ENCODE data around the gene PNPLA8. TPM values are rescaled to one million over a fixed set of nuclear protein-coding genes. Genes with fewer than 3 reads are reported as not detected.

Gene PNPLA8
- total and polyA plus RNA-seq, 2 donors, result 28.2 to 32.1 TPM

DNA sequence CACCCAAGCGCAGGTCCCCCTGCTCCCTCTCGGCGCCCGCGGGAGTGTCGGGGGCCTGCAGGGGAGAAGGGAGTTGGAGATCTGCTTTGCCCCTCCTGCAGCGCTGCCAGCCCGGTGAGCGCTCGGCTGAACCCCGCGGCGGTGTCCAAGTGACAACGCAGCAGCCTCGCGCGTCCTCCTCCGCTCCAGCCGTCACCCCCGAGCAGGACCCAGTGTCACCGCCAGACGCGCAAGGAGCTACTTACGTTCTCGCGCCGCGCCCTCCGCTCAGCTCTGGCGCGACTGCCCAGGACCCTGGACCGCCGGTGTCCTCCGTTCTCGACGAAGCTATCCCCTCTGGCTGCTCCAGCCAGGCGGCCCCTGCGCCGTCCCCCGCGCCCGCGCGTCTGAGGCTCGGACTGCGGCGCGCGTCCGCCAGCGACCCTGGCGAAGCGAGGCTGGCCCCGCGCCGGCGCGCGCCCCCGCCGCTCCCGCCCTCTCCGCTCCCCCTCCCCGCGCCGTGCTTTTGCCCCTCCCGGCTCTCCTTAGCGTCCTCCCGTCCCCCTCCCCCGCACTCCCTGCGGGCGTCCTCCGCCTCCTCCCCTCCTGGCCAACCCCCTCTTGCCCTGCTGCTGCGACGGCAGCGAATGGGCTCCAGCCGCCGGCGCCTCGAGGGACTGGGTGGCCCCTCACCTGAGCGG lies 69.8 kb downstream of the PNPLA8 start, which contains the start of gene NRCAM:
NRCAM (minus strand) TSS at position 439 of the 680 bp plus-strand sequence. CDS start 216,372 bp downstream, outside the sequence.
- Histone ChIP-seq H3K27ac (ENCODE audit: low read depth in 1 of 2, low read length in 1 of 2) (no peak within 1 kb of the TSS), H3K9me3 (ENCODE audit: control insufficient read depth in 2 of 2, insufficient read depth in 1 of 2, low read length in 1 of 2) (no peaks in the 10 kb centered on the region), H3K36me3 (ENCODE audit: control insufficient read depth in 2 of 2, insufficient read depth in 2 of 2, low read length in 1 of 2) (no peaks in the 10 kb centered on the region), H3K4me3 (ENCODE audit: low read length in 2 of 2) (peak within 1 kb of the TSS; percentile 33 to 56), H3K27me3 (ENCODE audit: control insufficient read depth in 2 of 2, insufficient read depth in 1 of 2, low read length in 1 of 2) (peaks cover 50 to 85% of the 10 kb centered on the region in 2 donors), H3K4me1 (ENCODE audit: control insufficient read depth in 2 of 2, insufficient read depth in 2 of 2, low read length in 2 of 2) (peaks cover 0 to 3% of the 10 kb centered on the region in 2 donors)
- WGBS, result 1% methylated on average over 81 of the region's 81 CpGs
- DNase-seq (ENCODE audit: low read depth in 6 of 9, low spot score in 9 of 9), result peak in 3 of 9 donors; percentile 2 to 24 (median 21)

DNA sequence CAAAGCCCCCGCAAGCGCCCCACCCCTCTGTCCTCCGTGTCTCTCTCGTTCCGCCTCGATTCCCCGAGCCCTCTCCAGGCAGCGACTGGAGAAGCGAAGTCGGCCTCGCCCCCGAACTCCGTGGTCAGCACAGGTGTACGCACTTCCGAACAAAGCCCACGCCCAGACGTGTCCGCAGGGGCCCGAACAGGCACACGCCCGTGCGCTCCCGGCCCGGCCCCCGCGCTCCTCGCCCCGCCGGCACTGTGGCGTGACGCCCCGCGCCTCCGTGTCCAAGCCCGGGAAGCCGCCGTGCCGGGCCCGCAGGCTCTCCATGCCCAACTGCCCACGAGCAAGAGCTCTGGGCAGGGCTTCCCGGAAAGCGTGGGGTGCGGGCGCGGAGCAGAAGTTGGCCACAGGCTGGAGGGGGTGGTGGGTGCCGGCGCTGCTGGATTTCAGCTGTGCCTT lies 70.4 kb downstream of the PNPLA8 start:
- DNase-seq (ENCODE audit: low read depth in 6 of 9, low spot score in 9 of 9), result peak in 1 of 9 donors; percentile 9
- Histone ChIP-seq H3K27ac (ENCODE audit: low read depth in 1 of 2, low read length in 1 of 2) (no peak overlapping the region), H3K27me3 (ENCODE audit: control insufficient read depth in 2 of 2, insufficient read depth in 1 of 2, low read length in 1 of 2) (peaks cover 50 to 85% of the 10 kb centered on the region in 2 donors), H3K36me3 (ENCODE audit: control insufficient read depth in 2 of 2, insufficient read depth in 2 of 2, low read length in 1 of 2) (no peaks in the 10 kb centered on the region), H3K4me3 (ENCODE audit: low read length in 2 of 2) (peak overlapping the region; percentile 33 to 56), H3K4me1 (ENCODE audit: control insufficient read depth in 2 of 2, insufficient read depth in 2 of 2, low read length in 2 of 2) (peaks cover 0 to 3% of the 10 kb centered on the region in 2 donors), H3K9me3 (ENCODE audit: control insufficient read depth in 2 of 2, insufficient read depth in 1 of 2, low read length in 1 of 2) (no peaks in the 10 kb centered on the region)
- WGBS, result 2% methylated on average over 47 of the region's 47 CpGs

DNA sequence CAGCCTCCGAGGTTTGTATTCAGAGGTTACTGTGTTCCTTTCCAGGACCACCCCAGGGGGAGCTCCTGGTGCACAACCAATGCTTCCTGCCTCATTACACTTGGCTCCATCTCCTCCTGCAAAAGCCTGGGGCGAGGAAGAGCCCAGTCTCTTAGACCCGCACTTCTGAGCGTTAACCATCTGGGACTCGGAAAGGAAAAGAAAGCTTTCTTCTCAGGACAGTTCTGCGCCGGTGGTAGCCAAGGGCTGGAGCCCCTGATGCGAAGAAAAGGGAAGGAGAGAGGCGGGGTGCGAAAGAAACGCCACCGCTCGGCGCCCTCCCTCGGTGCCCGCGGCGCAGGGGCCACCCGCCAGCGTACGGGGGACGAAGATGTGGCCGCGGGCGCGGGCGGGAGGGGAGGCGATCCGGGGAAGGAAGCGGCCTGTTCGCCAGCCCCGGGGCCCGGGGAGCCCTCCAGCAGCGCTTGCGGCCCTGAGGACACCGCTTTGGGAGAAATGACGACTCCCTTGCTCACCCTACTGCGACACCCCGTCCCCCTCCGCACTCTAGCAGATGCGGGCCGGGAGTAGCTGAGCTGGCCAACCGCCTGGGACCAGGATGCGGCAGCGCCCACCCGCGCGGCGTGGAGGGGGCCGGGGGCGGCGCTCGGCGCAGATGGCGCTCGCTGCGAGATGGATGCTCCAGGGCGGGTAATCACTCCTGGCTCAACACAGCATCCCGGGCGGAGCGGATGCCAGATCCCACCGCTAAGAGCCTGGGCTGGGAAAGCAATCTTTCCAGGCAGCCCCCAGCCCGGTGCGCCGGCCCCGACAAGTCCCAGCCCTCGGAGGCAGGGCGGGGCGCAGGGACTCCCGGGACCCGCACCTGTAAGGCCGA lies 71.0 kb downstream of the PNPLA8 start:
- Histone ChIP-seq H3K36me3 (ENCODE audit: control insufficient read depth in 2 of 2, insufficient read depth in 2 of 2, low read length in 1 of 2) (no peaks in the 10 kb centered on the region), H3K27ac (ENCODE audit: low read depth in 1 of 2, low read length in 1 of 2) (no peak overlapping the region), H3K9me3 (ENCODE audit: control insufficient read depth in 2 of 2, insufficient read depth in 1 of 2, low read length in 1 of 2) (no peaks in the 10 kb centered on the region), H3K4me3 (ENCODE audit: low read length in 2 of 2) (peak overlapping the region; percentile 27 to 56), H3K27me3 (ENCODE audit: control insufficient read depth in 2 of 2, insufficient read depth in 1 of 2, low read length in 1 of 2) (peaks cover 50 to 82% of the 10 kb centered on the region in 2 donors), H3K4me1 (ENCODE audit: control insufficient read depth in 2 of 2, insufficient read depth in 2 of 2, low read length in 2 of 2) (peaks cover 0 to 3% of the 10 kb centered on the region in 2 donors)
- WGBS, result 1% methylated on average over 72 of the region's 72 CpGs
- peak in 2 of 9 donors; percentile 2 to 15 for DNase-seq (ENCODE audit: low read depth in 6 of 9, low spot score in 9 of 9)

DNA sequence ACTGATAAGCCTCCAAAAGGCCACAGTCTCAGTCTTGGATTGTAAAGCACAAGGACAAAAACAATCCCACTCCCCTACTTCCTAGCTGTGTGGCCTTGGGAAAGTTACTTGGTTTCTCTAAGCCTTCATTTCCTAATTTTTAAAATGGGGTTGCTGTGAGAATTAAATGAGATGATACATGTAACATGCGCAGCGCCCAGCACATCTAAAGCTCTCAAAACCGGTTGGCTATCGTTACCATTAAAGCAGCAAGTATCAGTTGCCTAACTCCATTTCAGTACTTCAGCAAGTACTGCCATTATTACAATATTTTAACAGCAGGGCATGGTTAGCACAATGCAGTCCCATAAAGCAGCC lies 71.6 kb downstream of the PNPLA8 start:
- H3K9me3 ChIP-seq (ENCODE audit: control insufficient read depth in 2 of 2, insufficient read depth in 1 of 2, low read length in 1 of 2), result no peaks in the 10 kb centered on the region
- DNase-seq (ENCODE audit: low read depth in 6 of 9, low spot score in 9 of 9), result no peak
- H3K36me3 ChIP-seq (ENCODE audit: control insufficient read depth in 2 of 2, insufficient read depth in 2 of 2, low read length in 1 of 2), result no peaks in the 10 kb centered on the region
- H3K27me3 ChIP-seq (ENCODE audit: control insufficient read depth in 2 of 2, insufficient read depth in 1 of 2, low read length in 1 of 2), result peaks cover 50 to 79% of the 10 kb centered on the region in 2 donors
- 41% methylated on average over 4 of the region's 4 CpGs for WGBS
- H3K4me3 ChIP-seq (ENCODE audit: low read length in 2 of 2), result peak overlapping the region in 1 of 2 donors; percentile 56
- peaks cover 0 to 3% of the 10 kb centered on the region in 2 donors for H3K4me1 ChIP-seq (ENCODE audit: control insufficient read depth in 2 of 2, insufficient read depth in 2 of 2, low read length in 2 of 2)
- H3K27ac ChIP-seq (ENCODE audit: low read depth in 1 of 2, low read length in 1 of 2), result no peak overlapping the region

DNA sequence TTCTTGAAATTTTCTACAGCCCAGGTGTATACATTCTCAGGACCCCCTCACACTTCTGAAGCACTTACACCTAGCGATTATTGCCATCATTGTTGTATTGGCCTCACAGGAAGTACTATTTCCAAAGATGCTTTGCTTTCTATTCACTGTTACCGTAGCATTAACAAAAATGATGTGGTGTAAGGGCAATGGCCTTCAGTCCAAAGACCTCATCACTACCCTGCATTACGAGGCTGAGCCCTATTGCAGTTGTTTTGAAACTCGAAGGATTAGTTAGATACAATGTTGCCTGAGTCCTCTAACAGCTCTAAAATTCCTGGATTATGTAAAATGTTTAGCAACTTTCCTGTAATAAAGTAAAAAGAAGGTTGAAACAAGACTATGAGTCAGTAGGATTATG lies 72.6 kb downstream of the PNPLA8 start:
- Histone ChIP-seq H3K4me3 (ENCODE audit: low read length in 2 of 2) (no peak overlapping the region), H3K9me3 (ENCODE audit: control insufficient read depth in 2 of 2, insufficient read depth in 1 of 2, low read length in 1 of 2) (no peaks in the 10 kb centered on the region), H3K36me3 (ENCODE audit: control insufficient read depth in 2 of 2, insufficient read depth in 2 of 2, low read length in 1 of 2) (no peaks in the 10 kb centered on the region), H3K27ac (ENCODE audit: low read depth in 1 of 2, low read length in 1 of 2) (no peak overlapping the region), H3K27me3 (ENCODE audit: control insufficient read depth in 2 of 2, insufficient read depth in 1 of 2, low read length in 1 of 2) (peaks cover 47 to 77% of the 10 kb centered on the region in 2 donors), H3K4me1 (ENCODE audit: control insufficient read depth in 2 of 2, insufficient read depth in 2 of 2, low read length in 2 of 2) (peaks cover 0 to 3% of the 10 kb centered on the region in 2 donors)
- WGBS, result 91% methylated on average over 4 of the region's 4 CpGs
- no peak for DNase-seq (ENCODE audit: low read depth in 6 of 9, low spot score in 9 of 9)

DNA sequence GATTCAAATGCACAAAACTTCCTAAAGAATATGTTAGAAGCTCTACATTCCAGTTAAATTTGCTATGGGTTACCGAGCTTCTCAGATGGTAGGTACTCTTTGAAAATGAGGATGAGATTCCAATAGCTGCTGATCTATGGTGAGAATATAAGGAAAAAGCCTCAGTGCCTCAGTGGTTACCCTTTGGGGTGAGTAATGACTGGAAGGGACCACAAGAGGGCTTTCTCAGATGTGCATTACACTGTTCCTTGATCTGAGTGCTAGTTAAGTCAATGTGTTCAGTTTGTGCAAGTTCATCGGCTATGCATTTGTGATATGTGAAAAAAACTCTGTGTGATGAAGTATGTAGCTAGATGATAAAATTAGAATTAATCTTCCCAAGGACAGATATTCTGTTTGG lies 73.2 kb downstream of the PNPLA8 start:
- peak in 2 of 9 donors; percentile 13 to 25 for DNase-seq (ENCODE audit: low read depth in 6 of 9, low spot score in 9 of 9)
- no peaks in the 10 kb centered on the region for H3K9me3 ChIP-seq (ENCODE audit: control insufficient read depth in 2 of 2, insufficient read depth in 1 of 2, low read length in 1 of 2)
- H3K36me3 ChIP-seq (ENCODE audit: control insufficient read depth in 2 of 2, insufficient read depth in 2 of 2, low read length in 1 of 2), result no peaks in the 10 kb centered on the region
- 77% methylated on average over 2 of the region's 2 CpGs for WGBS
- peaks cover 42 to 70% of the 10 kb centered on the region in 2 donors for H3K27me3 ChIP-seq (ENCODE audit: control insufficient read depth in 2 of 2, insufficient read depth in 1 of 2, low read length in 1 of 2)
- H3K4me3 ChIP-seq (ENCODE audit: low read length in 2 of 2), result no peak overlapping the region
- no peak overlapping the region for H3K27ac ChIP-seq (ENCODE audit: low read depth in 1 of 2, low read length in 1 of 2)
- H3K4me1 ChIP-seq (ENCODE audit: control insufficient read depth in 2 of 2, insufficient read depth in 2 of 2, low read length in 2 of 2), result peaks cover 0 to 3% of the 10 kb centered on the region in 2 donors

DNA sequence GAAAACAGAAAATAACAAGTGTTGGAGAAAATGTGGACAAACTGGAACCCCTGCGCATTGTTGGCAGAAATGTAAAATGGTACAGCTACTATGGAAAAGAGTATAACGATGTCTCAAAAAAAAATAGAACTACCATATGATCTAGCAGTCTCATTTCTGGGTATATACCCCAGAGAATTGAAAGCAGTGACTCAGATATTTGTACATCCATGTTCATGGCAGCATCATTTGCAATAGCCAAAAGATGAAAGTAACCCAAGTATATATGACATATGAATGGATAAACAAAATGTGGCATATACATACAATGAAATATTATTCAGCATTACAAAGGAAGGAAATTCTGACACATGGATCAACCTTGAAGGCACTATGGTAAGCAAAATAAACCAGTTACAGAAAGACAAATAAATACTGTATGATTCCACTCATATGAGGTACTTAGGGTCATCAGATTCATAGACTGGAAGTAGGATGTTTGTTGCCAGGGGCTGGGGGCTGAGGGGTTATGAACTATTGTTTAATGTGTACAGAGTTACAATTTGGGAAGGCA lies 74.6 kb downstream of the PNPLA8 start:
- Histone ChIP-seq H3K27me3 (ENCODE audit: control insufficient read depth in 2 of 2, insufficient read depth in 1 of 2, low read length in 1 of 2) (peaks cover 29 to 57% of the 10 kb centered on the region in 2 donors), H3K4me1 (ENCODE audit: control insufficient read depth in 2 of 2, insufficient read depth in 2 of 2, low read length in 2 of 2) (peaks cover 0 to 3% of the 10 kb centered on the region in 2 donors), H3K9me3 (ENCODE audit: control insufficient read depth in 2 of 2, insufficient read depth in 1 of 2, low read length in 1 of 2) (no peaks in the 10 kb centered on the region)

DNA sequence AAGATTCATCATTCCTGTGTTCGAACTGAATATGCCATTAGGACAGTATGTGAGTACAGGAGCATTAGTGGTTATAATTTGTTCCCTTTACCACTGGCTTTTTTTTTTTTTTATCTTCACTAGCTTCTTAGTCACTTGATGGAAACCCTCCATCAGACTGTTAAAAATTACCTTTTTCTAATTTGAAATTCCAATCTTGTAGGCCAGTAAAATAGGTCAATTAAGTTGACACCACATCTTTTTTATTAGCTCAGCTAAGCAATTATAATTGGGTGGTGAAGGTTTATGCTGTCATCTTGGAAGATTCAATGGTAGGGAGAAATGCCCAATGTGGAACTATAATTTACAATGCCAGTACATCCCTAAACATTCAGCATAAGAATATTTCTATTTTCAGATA lies 75.8 kb downstream of the PNPLA8 start:
- Histone ChIP-seq H3K4me3 (ENCODE audit: low read length in 2 of 2) (no peak overlapping the region), H3K9me3 (ENCODE audit: control insufficient read depth in 2 of 2, insufficient read depth in 1 of 2, low read length in 1 of 2) (no peaks in the 10 kb centered on the region), H3K27ac (ENCODE audit: low read depth in 1 of 2, low read length in 1 of 2) (no peak overlapping the region), H3K27me3 (ENCODE audit: control insufficient read depth in 2 of 2, insufficient read depth in 1 of 2, low read length in 1 of 2) (peaks cover 17 to 48% of the 10 kb centered on the region in 2 donors), H3K4me1 (ENCODE audit: control insufficient read depth in 2 of 2, insufficient read depth in 2 of 2, low read length in 2 of 2) (no peaks in the 10 kb centered on the region), H3K36me3 (ENCODE audit: control insufficient read depth in 2 of 2, insufficient read depth in 2 of 2, low read length in 1 of 2) (no peaks in the 10 kb centered on the region)
- WGBS, result 90% methylated on average over 1 of the region's 1 CpG
- DNase-seq (ENCODE audit: low read depth in 6 of 9, low spot score in 9 of 9), result no peak

More for the DNA sequence above, 74.6 kb downstream of the PNPLA8 start:
- H3K36me3 ChIP-seq (ENCODE audit: control insufficient read depth in 2 of 2, insufficient read depth in 2 of 2, low read length in 1 of 2), result no peaks in the 10 kb centered on the region
- H3K27ac ChIP-seq (ENCODE audit: low read depth in 1 of 2, low read length in 1 of 2), result no peak overlapping the region
- no peak overlapping the region for H3K4me3 ChIP-seq (ENCODE audit: low read length in 2 of 2)
- WGBS, result 95% methylated on average over 2 of the region's 2 CpGs
- no peak for DNase-seq (ENCODE audit: low read depth in 6 of 9, low spot score in 9 of 9)

DNA sequence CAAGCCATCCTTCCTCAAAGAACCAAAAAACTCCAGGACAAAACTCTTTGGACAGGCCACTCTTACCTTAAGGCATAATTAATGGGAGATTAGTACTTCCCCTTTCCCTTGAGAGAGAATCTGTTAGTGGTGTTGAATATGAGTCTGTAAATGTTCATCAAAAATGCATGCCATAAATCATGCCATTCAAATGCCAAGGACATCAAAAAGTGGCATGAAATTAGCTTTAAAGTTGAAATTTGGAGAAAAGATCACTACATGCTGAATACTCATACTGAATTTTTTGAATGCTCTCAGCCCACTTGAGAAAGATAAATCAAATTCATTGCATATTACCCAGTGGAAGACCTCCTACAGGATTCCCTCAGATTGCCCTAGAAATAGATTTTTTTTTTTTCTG lies 76.4 kb downstream of the PNPLA8 start:
- Histone ChIP-seq H3K4me3 (ENCODE audit: low read length in 2 of 2) (no peak overlapping the region), H3K27ac (ENCODE audit: low read depth in 1 of 2, low read length in 1 of 2) (no peak overlapping the region), H3K27me3 (ENCODE audit: control insufficient read depth in 2 of 2, insufficient read depth in 1 of 2, low read length in 1 of 2) (peaks cover 11 to 41% of the 10 kb centered on the region in 2 donors), H3K9me3 (ENCODE audit: control insufficient read depth in 2 of 2, insufficient read depth in 1 of 2, low read length in 1 of 2) (no peaks in the 10 kb centered on the region), H3K36me3 (ENCODE audit: control insufficient read depth in 2 of 2, insufficient read depth in 2 of 2, low read length in 1 of 2) (no peaks in the 10 kb centered on the region), H3K4me1 (ENCODE audit: control insufficient read depth in 2 of 2, insufficient read depth in 2 of 2, low read length in 2 of 2) (no peaks in the 10 kb centered on the region)
- no peak for DNase-seq (ENCODE audit: low read depth in 6 of 9, low spot score in 9 of 9)
